ENCODE data around the gene PDGFRA. TPM values are rescaled to one million over a fixed set of nuclear protein-coding genes. Genes with fewer than 3 reads are reported as not detected.

The PDGFRA gene
- total RNA-seq, 1 experiment from 2014 or later: 6.8 TPM

GRCh38 chr4:54320826-54321685 lies 92.0 kb downstream of the PDGFRA start:
- Histone ChIP-seq H3K23me2 (ENCODE audit: insufficient read length, low read depth, low read length, poor library complexity, severe bottlenecking) (no peaks in the 10 kb centered on the region), H2BK20ac (ENCODE audit: low read depth, low read length, poor library complexity, severe bottlenecking) (no peak overlapping the region), H3K4me2 (ENCODE audit: insufficient read depth, insufficient read length, low read length) (no peak overlapping the region), H2BK15ac (ENCODE audit: low read depth, low read length) (no peak overlapping the region), H3K14ac (ENCODE audit: insufficient read depth, low read length) (no peak overlapping the region), H3K23ac (ENCODE audit: insufficient read length, low read depth, low read length) (no peak overlapping the region), H3K9me3 (ENCODE audit: control insufficient read depth, low read depth, low read length) (no peaks in the 10 kb centered on the region), H3K18ac (ENCODE audit: insufficient read length, low read depth, low read length) (no peak overlapping the region), H4K91ac (ENCODE audit: insufficient read length, low read depth, low read length) (no peak overlapping the region), H3K27ac (ENCODE audit: insufficient read length, low read depth, low read length) (no peak overlapping the region), H4K5ac (ENCODE audit: insufficient read length, low read depth, low read length) (no peak overlapping the region), H4K20me1 (ENCODE audit: control insufficient read depth, insufficient read depth, insufficient read length) (no peaks in the 10 kb centered on the region), H2AK5ac (ENCODE audit: insufficient read length, low read length) (no peak overlapping the region), H2BK12ac (ENCODE audit: insufficient read length, low read depth, low read length) (no peak overlapping the region), H3K9ac (ENCODE audit: extremely low read depth, insufficient read length, low read length) (no peak overlapping the region), H3T11ph (ENCODE audit: low read length) (no peak overlapping the region), H2BK120ac (ENCODE audit: low read depth, low read length, poor library complexity, severe bottlenecking) (no peak overlapping the region), H3K4ac (ENCODE audit: low read depth, low read length) (no peak overlapping the region), H3K27me3 (ENCODE audit: insufficient read depth, low read length) (no peaks in the 10 kb centered on the region), H2BK5ac (ENCODE audit: insufficient read length, low read length) (no peak overlapping the region), H3K79me2 (ENCODE audit: insufficient read depth, low read length) (no peaks in the 10 kb centered on the region), H3K4me1 (ENCODE audit: insufficient read depth, low read length) (no peaks in the 10 kb centered on the region), H3K56ac (ENCODE audit: insufficient read length, low read depth, low read length) (no peak overlapping the region), H4K8ac (replicated peaks; ENCODE audit: insufficient read length, low read depth, low read length) (no peak overlapping the region), H3K79me1 (ENCODE audit: insufficient read depth, low read depth, low read length, poor library complexity, severe bottlenecking) (no peaks in the 10 kb centered on the region), H2AFZ (ENCODE audit: low read length) (no peak overlapping the region)
- Mint-ChIP-seq H3K9me3 (peaks cover 7 to 10% of the 10 kb centered on the region in 2 experiments), H3K27me3 (ENCODE audit: low read depth) (peaks cover 5% of the 10 kb centered on the region), H3K4me1 (peaks cover 4 to 5% of the 10 kb centered on the region in 2 experiments; a peak in 2 of 4 replicates), H3K27ac (no peak overlapping the region; a peak in 1 of 7 replicates), H3K4me3 (no peak overlapping the region), H3K36me3 (ENCODE audit: insufficient read depth in 1 of 3, low read depth in 3 of 3) (peaks cover 0 to 9% (median 4%) of the 10 kb centered on the region in 3 experiments; a peak in 5 of 7 replicates)
- no peak for DNase-seq
- no peak for TF ChIP-seq CTCF (conservative IDR thresholded peaks at IDR 0.05)
- WGBS (ENCODE audit: extremely low coverage, insufficient read length, low lambda C conversion rate): no CpG with 5 or more reads among the region's 7 CpGs
